Measurements from ENCODE around the gene SAMD13.

Gene SAMD13
- total RNA-seq, result 0 reads per million in 4 donors

- peak in 2 of 5 donors; percentile 11 to 45 for DNase-seq
Observed at GRCh38 chr1:84301004-84301784, at the start of gene SAMD13. Gene SAMD13, plus strand, starts transcription at chr1:84301708. Its CDS starts 1,527 bp downstream, at chr1:84303235.

GRCh38 chr1:84253036-84253435, 48.5 kb upstream of the SAMD13 start:
- no peak for DNase-seq

- no peak for DNase-seq
Observed at GRCh38 chr1:84253891-84254290, 47.6 kb upstream of the SAMD13 start.

GRCh38 chr1:84254703-84255238, 46.7 kb upstream of the SAMD13 start:
- no peak for DNase-seq

- DNase-seq, result no peak
Observed at GRCh38 chr1:84255582-84255981, 45.9 kb upstream of the SAMD13 start.

- no peak for DNase-seq
Observed at GRCh38 chr1:84257617-84258016, 43.9 kb upstream of the SAMD13 start.

GRCh38 chr1:84259376-84259775, 42.1 kb upstream of the SAMD13 start:
- DNase-seq, result no peak

GRCh38 chr1:84259989-84260388, 41.5 kb upstream of the SAMD13 start:
- DNase-seq, result no peak

GRCh38 chr1:84260852-84261518, 40.5 kb upstream of the SAMD13 start:
- DNase-seq, result no peak

GRCh38 chr1:84264961-84265360, 36.5 kb upstream of the SAMD13 start:
- DNase-seq, result no peak

GRCh38 chr1:84265867-84266266, 35.6 kb upstream of the SAMD13 start:
- DNase-seq, result no peak

- no peak for DNase-seq
Observed at GRCh38 chr1:84266748-84267147, 34.8 kb upstream of the SAMD13 start.

GRCh38 chr1:84267476-84267875, 34.0 kb upstream of the SAMD13 start:
- DNase-seq, result no peak

- no peak for DNase-seq
Observed at GRCh38 chr1:84268346-84268745, 33.2 kb upstream of the SAMD13 start.

- no peak for DNase-seq
Observed at GRCh38 chr1:84269306-84269705, 32.2 kb upstream of the SAMD13 start.

GRCh38 chr1:84271441-84272151, 29.9 kb upstream of the SAMD13 start:
- no peak for DNase-seq

- no peak for DNase-seq
Observed at GRCh38 chr1:84272401-84272800, 29.1 kb upstream of the SAMD13 start.

- DNase-seq, result no peak
Observed at GRCh38 chr1:84277343-84278059, 24.0 kb upstream of the SAMD13 start.

- no peak for DNase-seq
Observed at GRCh38 chr1:84278905-84279304, 22.6 kb upstream of the SAMD13 start.

GRCh38 chr1:84280912-84281311, 20.6 kb upstream of the SAMD13 start:
- DNase-seq, result no peak

- DNase-seq, result no peak
Observed at GRCh38 chr1:84282780-84283333, 18.7 kb upstream of the SAMD13 start.

- no peak for DNase-seq
Observed at GRCh38 chr1:84283381-84283780, 18.1 kb upstream of the SAMD13 start.
